Fibroblast of lung (primary cell): Measurements from ENCODE around the gene NKAIN2. TPM values are rescaled to one million over a fixed set of nuclear protein-coding genes. Genes with fewer than 3 reads are reported as not detected.

Experiments used
- DNase-seq, 2 donors: peaks; one replicate each; pipeline versions ENCODE4 v3.0.0 to v3.0.0-alpha.2; 2010; ENCODE audit warnings: low read depth in 2 of 2
- H2AFZ ChIP-seq: 2 replicates; pipeline ENCODE4 v1.5.1; 2012; ENCODE audit warnings: low read length, control low read depth, inconsistent platforms
- H3K27ac ChIP-seq: 2 replicates; pipeline ENCODE4 v1.5.1; 2011; ENCODE audit warnings: low read length, control low read depth; ENCODE audit not compliant: insufficient read depth
- H3K27me3 ChIP-seq: 2 replicates; pipeline ENCODE4 v1.5.1; 2011; ENCODE audit warnings: mild to moderate bottlenecking, low read length; ENCODE audit not compliant: control insufficient read depth, insufficient read depth
- H3K36me3 ChIP-seq: 2 replicates; pipeline ENCODE4 v1.5.1; 2011; ENCODE audit warnings: low read length; ENCODE audit not compliant: control insufficient read depth, insufficient read depth
- H3K4me1 ChIP-seq: 2 replicates; pipeline ENCODE4 v1.5.1; 2011; ENCODE audit warnings: low read length; ENCODE audit not compliant: control insufficient read depth, insufficient read depth; ENCODE audit errors: extremely low read depth
- H3K4me2 ChIP-seq: 2 replicates; pipeline ENCODE4 v1.5.1; 2011; ENCODE audit warnings: low read length, control low read depth; ENCODE audit not compliant: insufficient read depth; ENCODE audit errors: extremely low read depth
- H3K4me3 ChIP-seq, 4 experiments: fragments of 200-600 bp in 1 of 4; sonication (generic) in 1 of 4; replicated peaks in 1 of 4; 2 replicates each; pipeline ENCODE4 v1.5.1; 2011 to 2016; ENCODE audit warnings: low read length in 4 of 4, low read depth in 3 of 4, mild to moderate bottlenecking in 3 of 4, control low read depth in 2 of 4, inconsistent platforms in 1 of 4, mixed read lengths in 1 of 4; ENCODE audit not compliant: insufficient read depth in 1 of 4; ENCODE audit errors: control extremely low read depth in 1 of 4
- H3K79me2 ChIP-seq: 2 replicates; pipeline ENCODE4 v1.5.1; 2012; ENCODE audit warnings: mild to moderate bottlenecking, low read length, inconsistent platforms; ENCODE audit not compliant: control insufficient read depth, insufficient read depth
- H3K9ac ChIP-seq: 2 replicates; pipeline ENCODE4 v1.5.1; 2011; ENCODE audit warnings: mild to moderate bottlenecking, low read length, control low read depth; ENCODE audit not compliant: insufficient read depth
- H3K9me3 ChIP-seq: 2 replicates; pipeline ENCODE4 v1.5.1; 2012; ENCODE audit warnings: low read depth, low read length; ENCODE audit not compliant: control insufficient read depth, insufficient read depth
- H4K20me1 ChIP-seq: 2 replicates; pipeline ENCODE4 v1.5.1; 2011; ENCODE audit warnings: low read length; ENCODE audit not compliant: control insufficient read depth, insufficient read depth; ENCODE audit errors: extremely low read depth
- CTCF ChIP-seq, 2 donors: IDR thresholded peaks in 1 of 2; conservative IDR thresholded peaks in 1 of 2; 1 replicate in 1 of 2; 2 replicates in 1 of 2; pipeline ENCODE4 v1.5.1; 2011 to 2012; ENCODE audit warnings: low read length in 2 of 2, control low read depth in 1 of 2, inconsistent platforms in 1 of 2, low read depth in 1 of 2, mild to moderate bottlenecking in 1 of 2
- EZH2 ChIP-seq: IDR thresholded peaks from 2 replicates; pipeline ENCODE4 v1.5.1; 2012; ENCODE audit warnings: low read length, control low read depth, mild to moderate bottlenecking; ENCODE audit errors: missing control alignments
- polyA plus RNA-seq, 2 donors: library from polyadenylated mRNA; depleted of rRNA in 1 of 2; stranded (reverse) in 1 of 2; unstranded in 1 of 2; fragments of >200 nt; gene quantifications; 2 replicates each; pipeline ENCODE4 v1.2.1, GENCODE V29; 2011 to 2012; ENCODE audit warnings: missing spikeins in 1 of 2
- total RNA-seq: library from RNA; depleted of rRNA; stranded (reverse); fragments of >200 nt; gene quantifications from 2 replicates; pipeline ENCODE4 v1.2.1, GENCODE V29; 2014

Gene NKAIN2
- total and polyA plus RNA-seq, 2 donors (not counting 1 experiment from before 2014, with no cell fraction given): not detected

GRCh38 chr6:124668028-124668427 lies 864.4 kb downstream of the NKAIN2 start:
- no peak for TF ChIP-seq CTCF (conservative IDR thresholded peaks at IDR 0.05 in 1 of 2, IDR thresholded peaks at IDR 0.05 in 1 of 2; ENCODE audit: low read depth in 1 of 2, low read length in 2 of 2)
- no peak for TF ChIP-seq EZH2
- Histone ChIP-seq H3K4me2 (no peak overlapping the region), H4K20me1 (no peaks in the 10 kb centered on the region), H3K36me3 (no peaks in the 10 kb centered on the region), H3K27me3 (no peaks in the 10 kb centered on the region), H3K27ac (no peak overlapping the region), H2AFZ (no peak overlapping the region), H3K9ac (no peak overlapping the region), H3K4me3 (no peak overlapping the region), H3K9me3 (no peaks in the 10 kb centered on the region), H3K4me1 (no peaks in the 10 kb centered on the region), H3K79me2 (no peaks in the 10 kb centered on the region)
- no peak for DNase-seq

- no peak for TF ChIP-seq CTCF (conservative IDR thresholded peaks at IDR 0.05 in 1 of 2, IDR thresholded peaks at IDR 0.05 in 1 of 2; ENCODE audit: low read depth in 1 of 2, low read length in 2 of 2)
- TF ChIP-seq EZH2: no peak
- Histone ChIP-seq H3K4me2 (no peak overlapping the region), H3K36me3 (no peaks in the 10 kb centered on the region), H3K4me3 (no peak overlapping the region), H3K27ac (no peak overlapping the region), H2AFZ (no peak overlapping the region), H3K4me1 (no peaks in the 10 kb centered on the region), H3K79me2 (no peaks in the 10 kb centered on the region), H3K27me3 (no peaks in the 10 kb centered on the region), H4K20me1 (no peaks in the 10 kb centered on the region), H3K9ac (no peak overlapping the region), H3K9me3 (no peaks in the 10 kb centered on the region)
- DNase-seq: peak in 1 of 2 donors; percentile 32
These were observed 866.2 kb downstream of the NKAIN2 start for GRCh38 chr6:124669713-124670480.

- TF ChIP-seq EZH2 (no peak), CTCF (conservative IDR thresholded peaks at IDR 0.05 in 1 of 2, IDR thresholded peaks at IDR 0.05 in 1 of 2; ENCODE audit: low read depth in 1 of 2, low read length in 2 of 2) (no peak)
- no peak for DNase-seq
- Histone ChIP-seq H3K4me2 (no peak overlapping the region), H3K9ac (no peak overlapping the region), H3K36me3 (no peaks in the 10 kb centered on the region), H2AFZ (no peak overlapping the region), H3K27me3 (no peaks in the 10 kb centered on the region), H4K20me1 (no peaks in the 10 kb centered on the region), H3K9me3 (no peaks in the 10 kb centered on the region), H3K4me3 (no peak overlapping the region), H3K27ac (no peak overlapping the region), H3K4me1 (no peaks in the 10 kb centered on the region), H3K79me2 (no peaks in the 10 kb centered on the region)
These were observed 867.1 kb downstream of the NKAIN2 start for GRCh38 chr6:124670801-124671200.
